Measurements from ENCODE around the gene MEA1.
A peak's percentile ranks its signal among the peaks of the same experiment; 100 is the strongest.
"Not testable (repeated sequence)": the region's sequence is repeated elsewhere in the genome, so short reads cannot be mapped to it uniquely, and the experiment has no call there.

MEA1 gene

GRCh38 chr6:43013843-43014433 is at the start of gene MEA1, which contains the start of gene KLHDC3:
Gene MEA1, minus strand, starts transcription at chr6:43013946. Its CDS starts 133 bp downstream, at chr6:43013813.
Gene KLHDC3, plus strand, starts transcription at chr6:43014249. Its CDS starts 2,944 bp downstream, at chr6:43017193.
- peak; percentile 99 to 100 for DNase-seq

- DNase-seq: no peak
Measured at GRCh38 chr6:43062818-43063217, 49.1 kb upstream of the MEA1 start.

- DNase-seq: no peak
Measured at GRCh38 chr6:43061861-43062260, 48.1 kb upstream of the MEA1 start.

GRCh38 chr6:43060755-43061633 is 47.2 kb upstream of the MEA1 start:
- no peak for DNase-seq

- DNase-seq: peak in 1 of 2 experiments; percentile 20
Measured at GRCh38 chr6:43060034-43060754, 46.4 kb upstream of the MEA1 start.

- peak; percentile 98 for DNase-seq
Measured at GRCh38 chr6:43059168-43060033, 45.7 kb upstream of the MEA1 start, which contains the start of the genes KLC4 and MRPL2. Gene KLC4, plus strand, starts transcription at chr6:43059631. Its CDS starts 1,705 bp downstream, at chr6:43061336. Gene MRPL2, minus strand, starts transcription at chr6:43059434. Its CDS starts 53 bp downstream, at chr6:43059381.

GRCh38 chr6:43058531-43058930 is 44.8 kb upstream of the MEA1 start:
- no peak for DNase-seq

GRCh38 chr6:43055966-43056365 is 42.2 kb upstream of the MEA1 start:
- DNase-seq: no peak

GRCh38 chr6:43054206-43054943 is 40.6 kb upstream of the MEA1 start:
- no peak for DNase-seq

GRCh38 chr6:43053545-43054205 is 39.9 kb upstream of the MEA1 start, which contains the start of gene CUL7:
Gene CUL7, minus strand, starts transcription at chr6:43053851. Its CDS starts 1,063 bp downstream, at chr6:43052788.
- DNase-seq: peak; percentile 94 to 96

- DNase-seq: no peak
Measured at GRCh38 chr6:43052842-43053544, 39.2 kb upstream of the MEA1 start.

- DNase-seq: no peak
Measured at GRCh38 chr6:43052225-43052841, 38.6 kb upstream of the MEA1 start.

- DNase-seq: no peak
Measured at GRCh38 chr6:43050981-43051380, 37.2 kb upstream of the MEA1 start.

- DNase-seq: no peak
Measured at GRCh38 chr6:43047998-43048397, 34.3 kb upstream of the MEA1 start.

GRCh38 chr6:43045371-43045930 is 31.7 kb upstream of the MEA1 start:
- no peak for DNase-seq

- no peak for DNase-seq
Measured at GRCh38 chr6:43043310-43043709, 29.6 kb upstream of the MEA1 start.

- not testable (repeated sequence) for DNase-seq
Measured at GRCh38 chr6:43041475-43041874, 27.7 kb upstream of the MEA1 start.

- no peak for DNase-seq
Measured at GRCh38 chr6:43040542-43041257, 27.0 kb upstream of the MEA1 start.

GRCh38 chr6:43038727-43039126 is 25.0 kb upstream of the MEA1 start:
- no peak for DNase-seq
